Measurements from ENCODE around the gene PLA2G7. TPM values are rescaled to one million over a fixed set of nuclear protein-coding genes. Genes with fewer than 3 reads are reported as not detected.

PLA2G7 gene
- total and polyA plus RNA-seq, 4 donors: 5.4 to 10.9 (median 8.4) TPM

GRCh38 chr6:46674410-46674809 lies 60.8 kb downstream of the PLA2G7 start:
- Histone ChIP-seq H3K36me3 (ENCODE audit: control insufficient read depth, insufficient read depth, low read length) (peaks cover 2% of the 10 kb centered on the region), H3K4me1 (ENCODE audit: control insufficient read depth, insufficient read depth, low read length) (no peaks in the 10 kb centered on the region), H3K4me3 (ENCODE audit: low read depth, low read length) (no peak overlapping the region), H3K9me3 (ENCODE audit: control insufficient read depth, insufficient read depth, low read length) (no peaks in the 10 kb centered on the region), H3K27ac (ENCODE audit: low read depth, low read length) (no peak overlapping the region), H3K27me3 (ENCODE audit: control insufficient read depth, insufficient read depth, low read length) (no peaks in the 10 kb centered on the region)
- 45% methylated on average over 1 of the region's 1 CpG for WGBS (ENCODE audit: insufficient coverage)
- DNase-seq (ENCODE audit: low read depth in 4 of 6, low spot score in 6 of 6): no peak

- no peaks in the 10 kb centered on the region for H3K27me3 ChIP-seq (ENCODE audit: control insufficient read depth, insufficient read depth, low read length)
- H3K27ac ChIP-seq (ENCODE audit: low read depth, low read length): no peak overlapping the region
- WGBS (ENCODE audit: insufficient coverage): 100% methylated on average over 1 of the region's 2 CpGs
- no peaks in the 10 kb centered on the region for H3K4me1 ChIP-seq (ENCODE audit: control insufficient read depth, insufficient read depth, low read length)
- DNase-seq (ENCODE audit: low read depth in 4 of 6, low spot score in 6 of 6): no peak
- H3K36me3 ChIP-seq (ENCODE audit: control insufficient read depth, insufficient read depth, low read length): peaks cover 5% of the 10 kb centered on the region
- no peak overlapping the region for H3K4me3 ChIP-seq (ENCODE audit: low read depth, low read length)
- H3K9me3 ChIP-seq (ENCODE audit: control insufficient read depth, insufficient read depth, low read length): no peaks in the 10 kb centered on the region
These were observed 67.8 kb downstream of the PLA2G7 start for GRCh38 chr6:46667377-46667776.

- DNase-seq (ENCODE audit: low read depth in 4 of 6, low spot score in 6 of 6): peak in 1 of 6 donors; percentile 26
- Histone ChIP-seq H3K27ac (ENCODE audit: low read depth, low read length) (no peak overlapping the region), H3K4me3 (ENCODE audit: low read depth, low read length) (no peak overlapping the region), H3K36me3 (ENCODE audit: control insufficient read depth, insufficient read depth, low read length) (peaks cover 8% of the 10 kb centered on the region), H3K4me1 (ENCODE audit: control insufficient read depth, insufficient read depth, low read length) (no peaks in the 10 kb centered on the region), H3K27me3 (ENCODE audit: control insufficient read depth, insufficient read depth, low read length) (no peaks in the 10 kb centered on the region), H3K9me3 (ENCODE audit: control insufficient read depth, insufficient read depth, low read length) (no peaks in the 10 kb centered on the region)
- no CpG with 5 or more reads among the region's 2 CpGs for WGBS (ENCODE audit: insufficient coverage)
These were observed 73.7 kb downstream of the PLA2G7 start for GRCh38 chr6:46661483-46661882.

GRCh38 chr6:46657642-46658041 lies 77.5 kb downstream of the PLA2G7 start:
- H3K27ac ChIP-seq (ENCODE audit: low read depth, low read length): no peak overlapping the region
- peaks cover 8% of the 10 kb centered on the region for H3K36me3 ChIP-seq (ENCODE audit: control insufficient read depth, insufficient read depth, low read length)
- DNase-seq (ENCODE audit: low read depth in 4 of 6, low spot score in 6 of 6): no peak
- no peaks in the 10 kb centered on the region for H3K27me3 ChIP-seq (ENCODE audit: control insufficient read depth, insufficient read depth, low read length)
- H3K9me3 ChIP-seq (ENCODE audit: control insufficient read depth, insufficient read depth, low read length): no peaks in the 10 kb centered on the region
- no peaks in the 10 kb centered on the region for H3K4me1 ChIP-seq (ENCODE audit: control insufficient read depth, insufficient read depth, low read length)
- H3K4me3 ChIP-seq (ENCODE audit: low read depth, low read length): no peak overlapping the region

GRCh38 chr6:46655803-46656202 lies 79.4 kb downstream of the PLA2G7 start:
- no peaks in the 10 kb centered on the region for H3K27me3 ChIP-seq (ENCODE audit: control insufficient read depth, insufficient read depth, low read length)
- DNase-seq (ENCODE audit: low read depth in 4 of 6, low spot score in 6 of 6): peak in 2 of 6 donors; percentile 23 to 32
- peaks cover 8% of the 10 kb centered on the region for H3K36me3 ChIP-seq (ENCODE audit: control insufficient read depth, insufficient read depth, low read length)
- 35% methylated on average over 2 of the region's 6 CpGs for WGBS (ENCODE audit: insufficient coverage)
- H3K4me1 ChIP-seq (ENCODE audit: control insufficient read depth, insufficient read depth, low read length): no peaks in the 10 kb centered on the region
- no peaks in the 10 kb centered on the region for H3K9me3 ChIP-seq (ENCODE audit: control insufficient read depth, insufficient read depth, low read length)
- H3K4me3 ChIP-seq (ENCODE audit: low read depth, low read length): no peak overlapping the region
- H3K27ac ChIP-seq (ENCODE audit: low read depth, low read length): no peak overlapping the region

Other genes starting within 250 kb of the PLA2G7 start
- gene RCAN2, start 243.9 kb downstream of the PLA2G7 start, total RNA-seq: 10 to 100 TPM; 16.4 to 57.5 TPM
- 10 to 100 TPM; 63.1 to 80.3 TPM for gene RCAN2, start 243.9 kb downstream of the PLA2G7 start, polyA plus RNA-seq (ENCODE audit: insufficient read length in 2 of 2)
- 10 to 100 TPM in 1 of 2 donors, 1 to 10 TPM in 1; 8.6 to 10.8 TPM for gene CYP39A1, start 82.6 kb downstream of the PLA2G7 start, total RNA-seq
- 1 to 10 TPM; 2.2 to 2.4 TPM for gene CYP39A1, start 82.6 kb downstream of the PLA2G7 start, polyA plus RNA-seq (ENCODE audit: insufficient read length in 2 of 2)
- gene SLC25A27, start 82.4 kb downstream of the PLA2G7 start, total RNA-seq: 10 to 100 TPM; 43.5 to 44.6 TPM
- gene SLC25A27, start 82.4 kb downstream of the PLA2G7 start, polyA plus RNA-seq (ENCODE audit: insufficient read length in 2 of 2): 10 to 100 TPM; 65.1 to 69.5 TPM
- gene TDRD6, start 47.5 kb downstream of the PLA2G7 start, total RNA-seq: 1 to 10 TPM in 1 of 2 donors, under 1 TPM in 1; 0.44 to 1.2 TPM
- 1 to 10 TPM; 3.4 to 3.8 TPM for gene TDRD6, start 47.5 kb downstream of the PLA2G7 start, polyA plus RNA-seq (ENCODE audit: insufficient read length in 2 of 2)
- 1 to 10 TPM in 1 of 2 donors, under 1 TPM in 1; 0.69 to 3.5 TPM for gene ANKRD66, start 11.6 kb upstream of the PLA2G7 start, total RNA-seq
- 1 to 10 TPM; 1.9 to 3.2 TPM for gene ANKRD66, start 11.6 kb upstream of the PLA2G7 start, polyA plus RNA-seq (ENCODE audit: insufficient read length in 2 of 2)
- under 1 TPM in 1 of 2 donors, not detected in 1; 0.06 TPM for gene MEP1A, start 58.0 kb upstream of the PLA2G7 start, total RNA-seq
- gene MEP1A, start 58.0 kb upstream of the PLA2G7 start, polyA plus RNA-seq (ENCODE audit: insufficient read length in 2 of 2): under 1 TPM; 0.08 to 0.09 TPM
- gene ADGRF5, start 186.6 kb upstream of the PLA2G7 start, total RNA-seq: 10 to 100 TPM; 15.5 to 28.2 TPM
- 10 to 100 TPM in 1 of 2 donors, 1 to 10 TPM in 1; 8.7 to 11.7 TPM for gene ADGRF5, start 186.6 kb upstream of the PLA2G7 start, polyA plus RNA-seq (ENCODE audit: insufficient read length in 2 of 2)

Measured in spinal cord (tissue), 10 donors.